Natural killer cell (primary cell): ENCODE data around the gene IFNG-AS1. TPM values are rescaled to one million over a fixed set of nuclear protein-coding genes. Genes with fewer than 3 reads are reported as not detected.
A peak's percentile ranks its signal among the peaks of the same experiment; 100 is the strongest.

ENCODE experiments used
- ATAC-seq, 3 donors: fragments of 150-1000 bp in 2 of 3; fragments of 200-7000 bp in 1 of 3; cut with Tn5 transposase; 1 replicate in 1 of 3; 2 replicates in 2 of 3; pipeline ENCODE4 v1.10.0; 2021; ENCODE audit warnings: mild to moderate bottlenecking in 2 of 3, moderate library complexity in 2 of 3
- DNase-seq, 2 donors: peaks; one replicate each; pipeline versions ENCODE4 v3.0.0 to v3.0.0-alpha.2; 2013 to 2021; ENCODE audit warnings: mixed read lengths in 1 of 2
- H3K27ac ChIP-seq: one replicate; pipeline ENCODE4 v1.5.1; 2013; ENCODE audit warnings: mild to moderate bottlenecking, low read length
- H3K27me3 ChIP-seq: one replicate; pipeline ENCODE4 v1.6.1; 2013; ENCODE audit warnings: low read length; ENCODE audit not compliant: control insufficient read depth, insufficient read depth
- H3K36me3 ChIP-seq: one replicate; pipeline ENCODE4 v1.6.1; 2013; ENCODE audit warnings: low read length; ENCODE audit not compliant: control insufficient read depth, insufficient read depth
- H3K4me1 ChIP-seq: one replicate; pipeline ENCODE4 v1.6.1; 2013; ENCODE audit warnings: low read length; ENCODE audit not compliant: control insufficient read depth, insufficient read depth
- H3K4me3 ChIP-seq: one replicate; pipeline ENCODE4 v1.5.1; 2013; ENCODE audit warnings: low read length
- H3K9me3 ChIP-seq: one replicate; pipeline ENCODE4 v1.6.1; 2013; ENCODE audit warnings: low read length; ENCODE audit not compliant: control insufficient read depth, insufficient read depth
- H3K27ac Mint-ChIP-seq, 2 donors: one replicate each; pipeline ENCODE4 v1.8.0; 2022; ENCODE audit warnings: mild to moderate bottlenecking in 2 of 2, mixed read lengths in 2 of 2, moderate library complexity in 1 of 2
- H3K27me3 Mint-ChIP-seq, 2 donors: one replicate each; pipeline ENCODE4 v1.8.0; 2022; ENCODE audit warnings: low read depth in 2 of 2, mixed read lengths in 2 of 2
- H3K36me3 Mint-ChIP-seq: one replicate; pipeline ENCODE4 v1.8.0; 2022; ENCODE audit warnings: mixed read lengths
- H3K4me1 Mint-ChIP-seq, 2 donors: one replicate each; pipeline ENCODE4 v1.8.0; 2022; ENCODE audit warnings: mixed read lengths in 2 of 2
- H3K4me3 Mint-ChIP-seq: one replicate; pipeline ENCODE4 v1.8.0; 2022; ENCODE audit warnings: mild to moderate bottlenecking, moderate library complexity, mixed read lengths
- H3K9me3 Mint-ChIP-seq, 2 donors: one replicate each; pipeline ENCODE4 v1.8.0; 2022; ENCODE audit warnings: mixed read lengths in 2 of 2
- WGBS: methylation state at CpG from one replicate; pipeline ENCODE4 v1.1.7; 2013; ENCODE audit warnings: missing lambda C conversion rate; ENCODE audit not compliant: insufficient coverage; 5-methylcytosine and 5-hydroxymethylcytosine counted together
- intact Hi-C: fragments of 100-400 bp; cut with micrococcal nuclease; formaldehyde crosslinking; loops from one replicate; pipeline ENCODE4 v1.14.2; 2022
- total RNA-seq, 4 donors: library from RNA; stranded (reverse); fragments of 120-200 nt in 1 of 4; gene quantifications; one replicate each; pipeline versions ENCODE4 v1.2.3 to v1.2.4, GENCODE V29; 2013 to 2022
- TF ChIP-seq, protein P1 (sequence below): fragments of 200-600 bp; IDR thresholded peaks from one replicate; pipeline ENCODE4 v1.8.0; 2022; ENCODE audit warnings: antibody characterized with exemption

The IFNG-AS1 gene
- total RNA-seq, 3 donors from 2014 or later (not counting 1 experiment from before 2014, with no cell fraction given), result 1.4 to 2.4 (median 1.6) TPM

DNA sequence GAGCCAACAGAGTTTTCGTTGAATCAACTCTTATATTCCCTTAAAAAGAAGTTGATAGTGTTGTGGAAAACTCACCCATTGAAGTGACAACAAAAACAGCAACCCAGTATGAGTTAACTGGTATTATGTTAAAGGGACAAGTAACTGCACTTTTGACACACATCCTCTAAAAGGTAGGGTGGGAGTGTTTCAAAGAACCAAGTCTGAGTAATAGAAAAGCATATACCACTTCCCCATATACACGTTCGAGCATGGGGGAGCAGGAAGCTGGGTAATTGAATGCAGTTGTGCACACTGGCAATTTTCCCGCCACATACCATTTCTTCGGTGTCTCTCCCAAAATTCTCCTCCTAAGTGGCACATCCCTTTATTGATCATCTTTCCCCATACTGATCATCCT lies 31.5 kb downstream of the IFNG-AS1 start:
- Mint-ChIP-seq H3K4me1 (no peaks in the 10 kb centered on the region), H3K9me3 (no peaks in the 10 kb centered on the region), H3K27ac (no peak overlapping the region), H3K4me3 (no peak overlapping the region), H3K27me3 (peaks cover 0 to 2% of the 10 kb centered on the region in 2 donors), H3K36me3 (no peaks in the 10 kb centered on the region)
- Histone ChIP-seq H3K4me1 (no peaks in the 10 kb centered on the region), H3K27me3 (no peaks in the 10 kb centered on the region), H3K36me3 (peaks cover 6% of the 10 kb centered on the region), H3K27ac (no peak overlapping the region), H3K4me3 (no peak overlapping the region), H3K9me3 (no peaks in the 10 kb centered on the region)
- intact Hi-C loops, result no loop called here
- DNase-seq (no peak), ATAC-seq (no peak)
- TF ChIP-seq, protein P1, sequence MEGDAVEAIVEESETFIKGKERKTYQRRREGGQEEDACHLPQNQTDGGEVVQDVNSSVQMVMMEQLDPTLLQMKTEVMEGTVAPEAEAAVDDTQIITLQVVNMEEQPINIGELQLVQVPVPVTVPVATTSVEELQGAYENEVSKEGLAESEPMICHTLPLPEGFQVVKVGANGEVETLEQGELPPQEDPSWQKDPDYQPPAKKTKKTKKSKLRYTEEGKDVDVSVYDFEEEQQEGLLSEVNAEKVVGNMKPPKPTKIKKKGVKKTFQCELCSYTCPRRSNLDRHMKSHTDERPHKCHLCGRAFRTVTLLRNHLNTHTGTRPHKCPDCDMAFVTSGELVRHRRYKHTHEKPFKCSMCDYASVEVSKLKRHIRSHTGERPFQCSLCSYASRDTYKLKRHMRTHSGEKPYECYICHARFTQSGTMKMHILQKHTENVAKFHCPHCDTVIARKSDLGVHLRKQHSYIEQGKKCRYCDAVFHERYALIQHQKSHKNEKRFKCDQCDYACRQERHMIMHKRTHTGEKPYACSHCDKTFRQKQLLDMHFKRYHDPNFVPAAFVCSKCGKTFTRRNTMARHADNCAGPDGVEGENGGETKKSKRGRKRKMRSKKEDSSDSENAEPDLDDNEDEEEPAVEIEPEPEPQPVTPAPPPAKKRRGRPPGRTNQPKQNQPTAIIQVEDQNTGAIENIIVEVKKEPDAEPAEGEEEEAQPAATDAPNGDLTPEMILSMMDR, result no peak
- 74% methylated on average over 4 of the region's 5 CpGs for WGBS

DNA sequence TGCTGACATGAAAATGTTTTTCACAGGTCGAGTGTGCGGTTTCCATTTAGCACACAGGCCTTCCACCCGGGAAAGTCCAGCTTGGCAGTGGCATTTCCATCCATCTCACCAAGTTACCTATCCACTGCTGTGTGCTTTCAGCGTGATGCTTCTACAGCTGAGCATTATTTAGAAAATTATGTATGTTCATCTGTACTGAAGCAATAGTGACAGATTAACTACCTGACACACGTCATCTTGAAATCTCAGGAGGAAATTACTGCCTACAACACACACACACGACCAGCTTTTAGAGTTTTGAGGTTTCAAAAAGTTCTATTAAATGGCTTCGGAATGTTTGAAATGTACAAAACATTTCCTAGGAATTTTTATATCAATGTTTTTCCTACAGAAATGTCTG lies 39.4 kb downstream of the IFNG-AS1 start:
- Mint-ChIP-seq H3K4me1 (peaks cover 9 to 10% of the 10 kb centered on the region in 2 donors), H3K9me3 (no peaks in the 10 kb centered on the region), H3K27ac (no peak overlapping the region), H3K27me3 (no peaks in the 10 kb centered on the region), H3K36me3 (no peaks in the 10 kb centered on the region), H3K4me3 (no peak overlapping the region)
- ATAC-seq (no peak), DNase-seq (peak in 1 of 2 donors; percentile 39)
- peaks cover 3% of the 10 kb centered on the region for H3K4me1 ChIP-seq
- H3K27ac ChIP-seq, result no peak overlapping the region
- H3K4me3 ChIP-seq, result no peak overlapping the region
- TF ChIP-seq, protein P1, result no peak
- H3K27me3 ChIP-seq, result no peaks in the 10 kb centered on the region
- WGBS, result 96% methylated on average over 3 of the region's 7 CpGs
- H3K9me3 ChIP-seq, result no peaks in the 10 kb centered on the region
- no peaks in the 10 kb centered on the region for H3K36me3 ChIP-seq
- intact Hi-C loops, result no loop called here

DNA sequence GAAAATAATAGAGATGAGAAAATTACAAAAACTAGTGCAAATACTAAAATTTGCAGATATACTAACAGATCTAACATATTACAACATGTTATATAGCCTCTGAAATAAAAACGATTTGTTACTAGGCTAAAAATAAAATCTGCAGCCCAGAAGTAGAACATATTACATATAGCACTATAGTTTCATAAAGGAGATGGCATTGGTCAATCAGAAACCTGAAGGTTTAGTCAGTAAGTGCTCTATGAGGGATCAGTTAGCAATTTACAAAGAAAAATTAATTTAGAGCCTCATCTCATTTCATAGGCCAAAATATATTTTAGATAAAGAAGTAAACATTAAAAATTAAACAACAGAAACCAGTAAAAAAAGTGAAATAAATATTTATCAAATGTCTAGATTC lies 41.0 kb downstream of the IFNG-AS1 start:
- TF ChIP-seq, protein P1, result no peak
- peaks cover 9 to 10% of the 10 kb centered on the region in 2 donors for H3K4me1 Mint-ChIP-seq
- peaks cover 3% of the 10 kb centered on the region for H3K4me1 ChIP-seq
- intact Hi-C loops, result no loop called here
- H3K9me3 ChIP-seq, result no peaks in the 10 kb centered on the region
- no peak overlapping the region for H3K27ac Mint-ChIP-seq
- no peaks in the 10 kb centered on the region for H3K36me3 Mint-ChIP-seq
- H3K36me3 ChIP-seq, result no peaks in the 10 kb centered on the region
- peaks cover 0 to 14% of the 10 kb centered on the region in 2 donors for H3K27me3 Mint-ChIP-seq
- H3K27ac ChIP-seq, result no peak overlapping the region
- no peaks in the 10 kb centered on the region for H3K27me3 ChIP-seq
- ATAC-seq, result no peak
- DNase-seq, result no peak
- no peak overlapping the region for H3K4me3 ChIP-seq
- H3K9me3 Mint-ChIP-seq, result no peaks in the 10 kb centered on the region
- WGBS, result no CpG with 5 or more reads among the region's 1 CpG
- H3K4me3 Mint-ChIP-seq, result no peak overlapping the region

DNA sequence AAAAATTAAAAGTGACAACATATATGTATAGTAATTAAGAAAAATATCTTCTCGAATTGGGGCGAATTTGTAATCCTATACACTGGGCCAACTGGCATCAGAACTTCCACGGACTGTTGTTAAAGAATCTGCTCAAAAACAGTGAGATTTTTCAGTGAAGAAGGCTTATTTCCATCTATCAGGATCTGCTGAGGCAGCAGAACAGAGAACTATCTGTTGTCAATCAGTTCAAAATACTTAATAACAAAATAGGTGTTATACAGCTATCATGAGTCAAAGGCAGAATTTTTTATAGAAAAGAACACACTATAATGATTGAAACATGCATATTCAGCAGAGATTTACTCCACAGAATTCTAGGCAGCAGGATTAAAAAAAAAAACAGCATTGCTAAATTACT lies 41.9 kb downstream of the IFNG-AS1 start:
- intact Hi-C loops, result no loop called here
- H3K27me3 ChIP-seq, result no peaks in the 10 kb centered on the region
- H3K27me3 Mint-ChIP-seq, result peaks cover 4 to 23% of the 10 kb centered on the region in 2 donors
- H3K4me1 ChIP-seq, result peaks cover 4% of the 10 kb centered on the region
- H3K9me3 ChIP-seq, result no peaks in the 10 kb centered on the region
- no peaks in the 10 kb centered on the region for H3K36me3 ChIP-seq
- no peak overlapping the region for H3K4me3 Mint-ChIP-seq
- H3K27ac Mint-ChIP-seq, result no peak overlapping the region
- H3K4me3 ChIP-seq, result no peak overlapping the region
- no peak for ATAC-seq
- H3K4me1 Mint-ChIP-seq, result peaks cover 16 to 17% of the 10 kb centered on the region in 2 donors
- no peak overlapping the region for H3K27ac ChIP-seq
- WGBS, result 86% methylated on average over 3 of the region's 3 CpGs
- H3K36me3 Mint-ChIP-seq, result no peaks in the 10 kb centered on the region
- H3K9me3 Mint-ChIP-seq, result no peaks in the 10 kb centered on the region
- TF ChIP-seq, protein P1, result no peak
- DNase-seq, result no peak
